MCF 10A (cell line): ENCODE results near the gene ZNF761. TPM values are rescaled to one million over a fixed set of nuclear protein-coding genes. Genes with fewer than 3 reads are reported as not detected.
"Not testable (repeated sequence)": the region's sequence is repeated elsewhere in the genome, so short reads cannot be mapped to it uniquely, and the experiment has no call there.

ENCODE experiments used
- BruUV-seq: library from RNA; stranded (reverse); fragments of 400-500 nt; replicated peaks from 2 replicates; lab custom pipeline; 2021; lab: Mats Ljungman, UMichigan
- CTCF ChIA-PET: fragments of 300-600 bp; sonication (Branson Sonifier 250); formaldehyde crosslinking; extraction: SDS; loops from one replicate; lab custom pipeline; 2021; ENCODE audit warnings: antibody characterized with exemption, inconsistent platforms; lab: Yijun Ruan, JAX
- POLR2A ChIA-PET: fragments of 300-600, 350-650 bp; sonication (Branson Sonifier 250); formaldehyde crosslinking; extraction: SDS; loops from one replicate; lab custom pipeline; 2020; ENCODE audit warnings: antibody characterized with exemption, inconsistent platforms; lab: Yijun Ruan, JAX
- DNase-seq: peaks from one replicate; pipeline ENCODE4 v3.0.0-alpha.2; 2018; ENCODE audit not compliant: unreplicated experiment
- H3K27ac Mint-ChIP-seq: one replicate; pipeline ENCODE4 v1.8.0; 2022; ENCODE audit warnings: mild to moderate bottlenecking, low read depth, mixed read lengths; ENCODE audit not compliant: unreplicated experiment
- H3K27me3 Mint-ChIP-seq: one replicate; pipeline ENCODE4 v1.8.0; 2022; ENCODE audit warnings: mixed read lengths; ENCODE audit not compliant: insufficient read depth, unreplicated experiment
- H3K36me3 Mint-ChIP-seq: one replicate; pipeline ENCODE4 v1.8.0; 2022; ENCODE audit warnings: mild to moderate bottlenecking, moderate library complexity, mixed read lengths; ENCODE audit not compliant: insufficient read depth, unreplicated experiment
- H3K4me1 Mint-ChIP-seq: one replicate; pipeline ENCODE4 v1.8.0; 2022; ENCODE audit warnings: mixed read lengths; ENCODE audit not compliant: insufficient read depth, unreplicated experiment
- H3K4me3 Mint-ChIP-seq: one replicate; pipeline ENCODE4 v1.8.0; 2022; ENCODE audit warnings: mild to moderate bottlenecking, moderate library complexity, mixed read lengths; ENCODE audit not compliant: unreplicated experiment
- H3K9me3 Mint-ChIP-seq: one replicate; pipeline ENCODE4 v1.8.0; 2022; ENCODE audit warnings: mixed read lengths; ENCODE audit not compliant: unreplicated experiment
- CTCF ChIP-seq: fragments of 200-600 bp; IDR thresholded peaks from one replicate; pipeline ENCODE4 v1.8.0; 2022; ENCODE audit warnings: antibody characterized with exemption, mild to moderate bottlenecking; ENCODE audit not compliant: unreplicated experiment
- intact Hi-C: fragments of 100-400 bp; cut with micrococcal nuclease; formaldehyde crosslinking; loops from 2 replicates; pipeline ENCODE4 v1.14.1; 2022
- total RNA-seq: library from RNA; stranded (reverse); gene quantifications from 2 replicates; pipeline ENCODE4 v1.2.3, GENCODE V29; 2022

Gene ZNF761
- total RNA-seq, 1 experiment from 2014 or later: 9.1 TPM

- peaks cover 23% of the 10 kb centered on the region for H3K9me3 Mint-ChIP-seq
- H3K4me3 Mint-ChIP-seq, CTCF ChIA-PET, DNase-seq, POLR2A ChIA-PET, BruUV-seq, H3K27me3 Mint-ChIP-seq, H3K27ac Mint-ChIP-seq, H3K36me3 Mint-ChIP-seq, intact Hi-C loops, H3K4me1 Mint-ChIP-seq: not testable (repeated sequence)
Observed at GRCh38 chr19:53504365-53504703, 72.5 kb downstream of the ZNF761 start.

- ChIA-PET POLR2A (interaction anchor here (0.7 kb wide), 1 partner anchor 272 kb away, joined by 3 read pairs; no protein-coding TSS in a partner anchor), CTCF (interaction anchor here (0.6 kb wide), 1 partner anchor 653 kb away, joined by 3 read pairs; no protein-coding TSS in a partner anchor)
- no TSS peak for BruUV-seq
- Mint-ChIP-seq H3K27me3 (no peaks in the 10 kb centered on the region), H3K36me3 (no peaks in the 10 kb centered on the region), H3K4me1 (no peaks in the 10 kb centered on the region), H3K9me3 (peaks cover 27% of the 10 kb centered on the region), H3K27ac (no peak overlapping the region), H3K4me3 (no peak overlapping the region)
- intact Hi-C loops: no loop called here
- DNase-seq: no peak
- no peak for TF ChIP-seq CTCF
Observed at GRCh38 chr19:53504885-53505284, 73.1 kb downstream of the ZNF761 start.

- H3K4me3 Mint-ChIP-seq: no peak overlapping the region
- intact Hi-C loops: no loop called here
- BruUV-seq: no TSS peak
- no peaks in the 10 kb centered on the region for H3K36me3 Mint-ChIP-seq
- no peaks in the 10 kb centered on the region for H3K27me3 Mint-ChIP-seq
- POLR2A ChIA-PET: no interaction called here
- H3K9me3 Mint-ChIP-seq: peaks cover 20% of the 10 kb centered on the region
- no peaks in the 10 kb centered on the region for H3K4me1 Mint-ChIP-seq
- no peak overlapping the region for H3K27ac Mint-ChIP-seq
- TF ChIP-seq CTCF: no peak
- no peak for DNase-seq
- CTCF ChIA-PET: no interaction called here
Observed at GRCh38 chr19:53506728-53507127, 74.9 kb downstream of the ZNF761 start.

Other genes with a start within 250 kb of the ZNF761 start
- not detected in 2 replicates for gene ZNF665, start 238.6 kb upstream of the ZNF761 start, total RNA-seq
- not detected in 2 replicates for gene ZNF677, start 177.1 kb upstream of the ZNF761 start, total RNA-seq
- not detected in 2 replicates for gene VN1R2, start 173.7 kb upstream of the ZNF761 start, total RNA-seq
- gene VN1R4, start 164.3 kb upstream of the ZNF761 start, total RNA-seq: not detected in 2 replicates
- 3.8 and 5.7 TPM in 2 replicates for gene ZNF845, start 98.2 kb upstream of the ZNF761 start, total RNA-seq
- 9.5 and 11.2 TPM in 2 replicates for gene ZNF525, start 66.3 kb upstream of the ZNF761 start, total RNA-seq
- 5.0 and 5.2 TPM in 2 replicates for gene ZNF765, start 36.8 kb upstream of the ZNF761 start, total RNA-seq
- gene ZNF813, start 35.7 kb downstream of the ZNF761 start, total RNA-seq: 0.61 and 2.0 TPM in 2 replicates
- gene ZNF331, start 106.2 kb downstream of the ZNF761 start, total RNA-seq: 5.8 and 7.7 TPM in 2 replicates
- gene DPRX, start 200.0 kb downstream of the ZNF761 start, total RNA-seq: not detected in 2 replicates